Measurements from ENCODE around the gene SLC35B3.
"Not testable (repeated sequence)": the region's sequence is repeated elsewhere in the genome, so short reads cannot be mapped to it uniquely, and the experiment has no call there.

Gene SLC35B3

DNA sequence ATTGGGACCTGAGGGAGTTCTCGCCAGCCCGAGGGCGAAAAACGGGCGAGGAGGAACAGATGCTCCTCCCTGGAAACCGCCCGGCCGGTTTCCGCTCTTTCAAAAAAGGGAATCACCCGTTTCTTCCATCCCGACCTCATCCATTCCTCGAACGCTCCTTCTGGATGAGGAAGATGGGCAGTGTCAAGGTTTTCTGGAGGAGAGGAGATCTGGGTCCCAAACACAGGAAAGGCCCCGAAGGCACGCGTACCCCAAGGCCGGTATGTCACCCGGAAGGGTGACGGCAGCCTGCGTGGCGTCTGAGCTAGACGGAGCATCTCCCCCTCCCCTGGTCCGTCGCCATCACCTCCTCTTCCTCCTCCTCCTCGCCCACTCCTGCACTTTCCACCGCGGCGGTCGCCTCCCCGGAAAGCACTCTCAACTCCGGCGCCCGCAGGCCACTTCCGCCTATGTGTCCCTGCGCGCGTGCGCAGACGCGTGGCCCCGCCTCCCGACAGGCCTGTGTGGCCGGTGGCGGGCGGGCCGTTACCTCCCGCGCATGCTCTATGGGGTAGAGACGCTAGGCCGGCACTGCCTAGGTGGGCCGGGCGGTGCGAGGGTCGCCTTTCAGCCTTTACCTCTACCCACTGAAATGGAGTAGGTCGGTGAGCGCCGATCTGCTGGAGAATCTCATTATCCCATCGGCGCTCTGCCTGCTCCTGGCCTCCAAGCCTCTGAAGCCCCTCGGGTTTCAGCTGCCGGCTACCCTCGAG lies at the start of gene SLC35B3:
TSS of gene SLC35B3 (minus strand) at position 453 of the 752 bp plus-strand sequence.
- peak; percentile 94 to 97 for DNase-seq (ENCODE audit: low read depth in 2 of 2)

DNA sequence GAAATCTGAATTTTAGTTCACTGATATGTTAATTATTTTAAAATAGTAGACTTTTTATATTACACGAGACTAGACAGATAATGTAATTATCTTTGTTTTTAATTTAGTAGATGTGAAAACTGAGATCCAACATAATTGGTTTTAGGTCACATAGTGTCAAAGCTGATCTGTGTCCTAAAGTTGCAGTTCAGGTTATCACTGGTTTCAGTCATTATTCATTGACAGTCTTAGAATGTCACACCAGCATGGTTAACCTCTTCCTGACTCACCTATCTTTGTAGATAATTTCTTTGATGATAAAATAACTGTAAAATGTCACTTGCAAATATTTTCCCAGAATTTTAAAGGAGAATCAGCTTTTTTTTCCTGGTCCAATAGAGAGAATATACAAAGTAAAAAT lies 48.3 kb upstream of the SLC35B3 start:
- no peak for DNase-seq (ENCODE audit: low read depth in 2 of 2)

DNA sequence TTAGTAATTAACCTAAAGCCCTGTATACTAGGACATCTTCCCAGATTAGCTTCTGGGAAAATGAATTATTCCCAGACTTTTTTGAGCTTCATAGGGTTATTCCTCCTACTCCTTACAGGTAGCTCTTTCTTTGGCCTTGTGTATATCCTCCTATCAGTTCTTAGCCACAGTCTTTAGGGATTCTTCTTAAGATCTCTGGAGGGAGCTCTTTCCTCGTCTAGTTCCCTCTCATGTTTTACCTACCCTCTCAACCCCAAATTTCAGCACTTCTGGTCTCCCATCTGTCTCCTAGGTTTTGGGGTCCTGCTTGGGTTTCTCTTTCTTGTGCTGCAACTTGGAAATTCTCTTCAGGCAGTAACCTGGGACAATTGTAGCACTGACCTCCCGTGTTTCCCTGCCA lies 46.4 kb upstream of the SLC35B3 start:
- no peak for DNase-seq (ENCODE audit: low read depth in 2 of 2)

DNA sequence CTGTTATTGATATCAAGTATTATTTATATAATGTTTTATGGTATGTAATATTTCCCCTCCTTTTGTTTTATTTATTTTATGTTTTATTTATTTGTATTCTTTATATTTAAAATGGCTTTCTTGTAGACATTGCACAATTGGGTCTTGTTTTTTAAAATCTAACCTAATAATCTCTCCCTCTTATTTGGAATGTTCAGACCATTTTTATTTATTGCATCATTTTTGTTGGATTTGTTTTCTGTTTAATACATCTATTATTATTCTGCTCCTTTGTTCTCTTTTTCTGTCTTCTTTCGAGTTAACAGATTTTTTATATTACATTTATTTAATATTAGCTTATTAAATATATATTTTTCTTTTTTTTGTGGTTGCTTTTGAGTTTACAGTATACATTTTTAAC lies 43.1 kb upstream of the SLC35B3 start:
- no peak for DNase-seq (ENCODE audit: low read depth in 2 of 2)

DNA sequence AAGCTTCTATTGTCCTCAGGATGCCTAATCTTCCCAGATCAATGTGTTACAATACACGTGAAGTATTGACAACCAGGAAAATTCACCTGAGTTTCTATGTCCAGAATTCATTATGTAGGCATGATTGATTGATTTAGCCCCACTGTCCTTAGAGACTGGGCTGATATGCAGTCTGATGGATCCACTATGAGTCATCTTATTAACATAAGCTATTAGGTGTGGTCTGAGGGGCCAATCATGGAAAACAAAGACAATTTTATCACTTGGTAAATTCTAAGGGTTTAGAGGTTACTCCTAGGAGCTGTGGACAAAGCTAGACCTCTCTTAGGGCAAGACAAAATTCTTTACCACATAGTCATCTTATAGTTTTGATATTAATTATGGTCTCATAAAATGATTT lies 41.3 kb upstream of the SLC35B3 start:
- no peak for DNase-seq (ENCODE audit: low read depth in 2 of 2)

DNA sequence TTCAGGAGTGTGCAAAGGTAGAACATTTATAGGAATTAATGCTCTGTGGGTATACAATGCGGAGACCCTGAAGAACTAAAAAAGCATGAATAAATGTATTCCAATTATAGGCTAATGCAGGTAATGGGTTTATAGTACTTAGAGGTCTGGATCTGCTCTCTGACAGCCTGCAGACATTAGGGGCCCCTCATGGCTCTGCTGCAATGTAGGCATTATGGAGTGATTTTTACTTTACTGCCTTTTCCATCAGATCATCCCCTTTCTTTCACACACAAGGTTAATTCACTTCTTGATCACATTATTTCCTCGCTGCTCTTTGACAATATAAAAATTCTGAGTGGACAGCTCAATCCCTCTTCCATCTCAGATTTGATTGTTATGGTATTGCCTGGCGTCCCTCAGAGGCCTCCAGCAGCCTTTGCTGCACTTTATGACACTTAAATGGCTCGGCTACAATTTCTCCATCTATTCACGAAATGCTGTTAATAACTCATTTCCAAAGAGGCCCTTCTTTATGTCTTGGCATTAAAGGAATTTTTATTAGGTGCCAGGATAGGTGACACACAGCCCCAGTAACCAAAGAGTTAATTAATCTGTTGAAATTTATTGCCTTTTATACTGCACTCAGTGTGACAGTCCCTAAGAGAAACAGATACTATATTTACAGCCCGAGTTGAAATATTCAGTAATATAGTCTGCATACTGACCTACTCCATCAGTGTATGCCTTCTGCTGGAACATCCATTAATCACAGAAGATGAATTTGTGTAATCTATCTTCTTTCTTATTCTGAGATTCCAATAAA lies 33.4 kb upstream of the SLC35B3 start:
- DNase-seq (ENCODE audit: low read depth in 2 of 2) = no peak

DNA sequence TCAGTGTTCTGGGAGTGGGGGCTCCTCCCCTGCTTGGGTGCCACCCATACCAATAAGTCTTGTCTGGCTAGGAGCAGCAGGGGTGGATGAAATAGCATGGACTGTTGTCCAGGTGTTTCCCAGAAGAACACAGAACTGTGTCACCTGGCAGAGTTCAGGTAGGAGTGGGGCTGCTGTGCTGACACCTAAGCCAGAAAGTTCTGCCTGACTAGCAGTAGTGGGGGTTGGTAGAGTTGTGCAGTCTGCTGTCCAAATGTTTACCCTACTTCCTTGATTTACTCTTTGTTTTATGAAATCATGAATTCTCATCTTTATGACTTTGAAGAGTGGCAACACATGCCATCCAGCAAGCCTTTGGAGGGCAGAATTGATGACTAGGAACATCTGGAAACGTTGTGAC lies 27.3 kb upstream of the SLC35B3 start:
- no peak for DNase-seq (ENCODE audit: low read depth in 2 of 2)

DNA sequence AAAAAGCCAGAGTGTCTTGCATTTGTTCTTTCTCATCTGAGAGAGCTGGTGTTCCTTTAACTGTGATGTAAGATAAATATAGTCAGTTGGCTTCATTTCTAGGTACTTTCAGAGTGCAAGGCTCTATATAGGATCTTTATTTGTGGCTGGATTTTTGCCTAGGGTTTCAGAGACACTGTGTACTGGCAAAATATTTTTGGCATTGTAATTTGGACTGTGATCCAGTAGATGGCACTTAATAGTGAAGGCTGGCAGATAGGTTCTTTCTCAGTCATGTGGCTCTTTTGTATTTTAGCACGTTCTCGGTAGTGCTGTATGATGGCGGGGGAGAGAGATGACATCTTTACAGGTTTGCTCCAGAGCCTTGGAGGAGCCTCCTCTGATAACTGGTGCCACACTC lies 26.8 kb upstream of the SLC35B3 start:
- no peak for DNase-seq (ENCODE audit: low read depth in 2 of 2)

DNA sequence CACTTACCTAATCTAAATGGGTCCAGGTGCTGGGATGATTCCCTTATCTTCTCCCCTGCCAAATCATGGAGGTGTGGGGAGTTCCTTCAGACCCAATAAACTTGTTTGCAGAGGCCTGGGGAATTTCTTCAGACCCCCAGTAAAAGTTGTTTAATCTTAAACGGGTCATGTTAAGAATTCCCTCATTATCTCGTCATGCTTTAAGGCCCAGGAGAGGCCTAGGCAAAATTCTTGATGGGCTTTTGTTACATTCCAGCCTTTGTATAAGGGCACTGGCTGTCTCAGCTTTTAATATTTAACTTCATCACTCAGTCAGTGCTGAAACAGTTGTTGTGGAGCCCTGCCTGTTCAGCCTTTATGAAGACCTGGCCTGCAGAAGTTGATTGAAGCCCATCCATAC lies 11.0 kb upstream of the SLC35B3 start:
- DNase-seq (ENCODE audit: low read depth in 2 of 2) = no peak

DNA sequence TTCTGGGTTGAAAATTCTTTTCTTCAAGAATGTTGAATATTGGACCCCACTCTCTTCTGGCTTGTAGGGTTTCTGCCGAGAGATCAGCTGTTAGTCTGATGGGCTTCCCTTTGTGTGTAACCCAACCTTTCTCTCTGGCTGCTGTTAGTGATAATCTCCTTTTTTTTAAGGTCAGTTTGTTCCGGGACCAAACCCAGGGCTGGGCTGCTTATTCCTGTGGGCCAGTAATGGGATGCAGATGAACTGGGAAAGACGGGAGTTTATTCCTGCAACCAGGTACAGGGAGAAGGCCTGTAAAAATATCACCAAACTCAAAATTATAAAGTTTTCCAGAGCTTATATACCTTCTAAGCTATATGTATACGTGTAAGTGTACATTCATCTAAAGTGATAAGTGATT lies 10.6 kb upstream of the SLC35B3 start:
- DNase-seq (ENCODE audit: low read depth in 2 of 2) = not testable (repeated sequence)

DNA sequence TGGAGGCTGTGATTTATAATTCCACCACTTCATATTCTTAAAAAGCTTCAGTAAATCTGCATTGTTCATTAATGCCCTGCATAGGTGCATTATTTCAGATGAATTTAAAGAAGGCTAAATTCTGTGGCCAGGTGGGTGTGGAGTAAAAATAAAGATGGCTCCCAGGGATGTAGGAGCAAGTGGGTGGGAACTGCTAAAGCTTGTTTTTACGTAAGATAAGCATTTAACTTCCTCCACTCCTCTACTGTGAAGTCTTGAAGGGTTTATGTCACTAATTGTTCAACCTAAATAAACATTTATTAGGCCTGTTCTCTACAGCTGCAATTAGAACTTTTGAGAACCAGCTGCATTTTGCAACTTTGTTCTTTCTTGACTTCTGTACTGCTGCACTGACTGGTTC lies 6.8 kb upstream of the SLC35B3 start:
- DNase-seq (ENCODE audit: low read depth in 2 of 2) = no peak

DNA sequence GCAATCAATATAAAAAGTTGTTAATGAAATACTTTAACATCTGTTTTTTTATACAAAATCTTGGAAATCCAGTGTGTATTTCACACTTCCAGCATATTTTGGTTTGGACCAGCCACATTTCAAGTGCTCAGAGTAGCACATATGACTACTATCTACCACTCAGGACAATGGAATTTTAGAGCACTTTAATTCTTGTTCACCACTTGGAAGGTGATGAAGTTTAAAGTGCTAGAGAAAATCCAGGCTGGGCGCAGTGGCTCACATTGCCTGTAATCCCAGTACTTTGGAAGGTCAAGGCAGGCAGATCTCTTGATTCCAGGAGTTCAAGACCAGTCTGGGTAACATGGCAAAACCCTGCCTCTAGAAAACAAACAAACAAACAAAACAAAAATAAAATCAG lies 6.1 kb upstream of the SLC35B3 start:
- DNase-seq (ENCODE audit: low read depth in 2 of 2) = no peak

DNA sequence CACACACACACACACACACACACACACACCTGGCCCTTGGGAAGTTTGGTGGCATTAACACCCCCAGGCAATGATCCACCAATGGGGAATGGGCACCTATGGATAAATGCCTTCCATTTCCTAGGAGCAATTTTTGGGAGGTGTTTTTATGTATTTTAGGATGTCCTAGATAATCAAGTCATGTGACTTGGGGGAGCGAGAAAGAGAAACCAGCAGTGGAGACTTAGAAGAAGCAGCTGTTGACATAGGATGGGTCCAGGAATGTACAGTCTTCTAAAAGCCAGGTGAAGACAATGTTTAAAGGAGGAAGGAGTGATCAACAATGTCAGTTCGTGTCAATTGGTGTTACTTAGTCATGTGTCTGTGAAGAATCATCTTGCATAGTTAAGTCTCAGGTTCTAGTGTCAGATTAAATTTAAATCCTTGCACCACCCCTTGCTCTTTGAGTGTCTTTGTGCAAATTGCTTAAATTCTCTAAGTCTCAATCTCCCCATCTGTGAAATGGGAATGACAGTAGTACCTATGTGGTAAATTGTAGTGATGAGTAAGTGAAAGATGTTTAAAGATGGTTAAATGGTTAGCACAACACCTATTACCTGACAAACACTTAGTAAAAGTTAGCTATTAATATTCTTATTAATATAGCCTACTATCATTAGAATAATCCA lies 4.4 kb upstream of the SLC35B3 start:
- no peak for DNase-seq (ENCODE audit: low read depth in 2 of 2)

DNA sequence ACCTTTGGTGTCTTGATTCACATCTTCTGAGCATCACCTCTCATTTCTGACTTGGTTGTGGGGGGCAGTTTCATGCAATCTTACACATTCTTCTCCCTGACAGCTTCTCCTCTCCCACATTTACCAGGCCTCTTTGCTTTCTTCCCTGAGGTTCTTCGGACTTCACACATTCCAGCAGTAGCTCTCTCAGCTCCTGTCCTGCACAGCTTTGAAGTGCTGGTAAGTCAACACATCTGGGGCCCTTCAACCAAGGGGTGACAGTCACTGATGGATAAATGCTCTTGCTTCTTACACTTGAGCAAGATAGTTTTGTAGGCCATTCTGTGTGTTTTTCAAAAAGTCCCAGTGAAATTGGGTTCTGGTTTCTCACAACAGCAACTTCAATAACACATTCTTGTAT lies 2.5 kb upstream of the SLC35B3 start:
- no peak for DNase-seq (ENCODE audit: low read depth in 2 of 2)

DNA sequence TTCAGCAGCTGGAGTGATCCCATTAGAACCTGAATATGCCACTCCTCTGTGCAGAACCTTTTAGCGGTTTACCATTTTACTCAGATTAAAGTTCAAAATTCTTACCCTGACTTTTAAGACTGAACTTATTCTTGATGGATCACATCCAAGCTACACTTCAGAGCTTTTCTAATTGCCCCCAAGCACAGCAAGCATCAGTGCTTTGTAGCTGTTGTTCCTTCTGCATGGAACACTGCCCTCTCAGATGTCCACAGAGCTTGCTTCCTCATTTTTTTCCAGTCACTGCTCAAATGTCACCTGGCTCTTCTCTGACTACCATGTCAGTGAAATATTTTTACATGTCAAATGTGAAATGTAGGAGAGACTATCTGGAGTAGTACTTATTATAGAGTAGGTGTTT lies 1.6 kb upstream of the SLC35B3 start:
- no peak for DNase-seq (ENCODE audit: low read depth in 2 of 2)

DNA sequence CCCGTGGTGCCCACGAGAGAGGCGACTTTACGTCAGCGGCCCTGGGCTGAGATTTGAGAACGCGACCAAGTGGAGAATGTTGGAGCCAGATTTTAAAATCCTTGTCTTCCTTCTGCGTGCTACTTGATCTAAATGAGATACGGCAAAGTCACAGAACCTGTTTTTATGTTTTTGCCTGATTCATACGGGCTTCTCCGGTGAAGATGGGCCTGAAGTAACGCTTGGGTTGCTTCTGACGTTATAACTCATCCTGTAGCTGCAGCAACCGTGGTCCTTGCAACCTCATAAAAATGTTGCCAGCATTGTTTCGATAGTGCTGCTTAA lies 462 bp upstream of the SLC35B3 start:
- no peak for DNase-seq (ENCODE audit: low read depth in 2 of 2)

DNA sequence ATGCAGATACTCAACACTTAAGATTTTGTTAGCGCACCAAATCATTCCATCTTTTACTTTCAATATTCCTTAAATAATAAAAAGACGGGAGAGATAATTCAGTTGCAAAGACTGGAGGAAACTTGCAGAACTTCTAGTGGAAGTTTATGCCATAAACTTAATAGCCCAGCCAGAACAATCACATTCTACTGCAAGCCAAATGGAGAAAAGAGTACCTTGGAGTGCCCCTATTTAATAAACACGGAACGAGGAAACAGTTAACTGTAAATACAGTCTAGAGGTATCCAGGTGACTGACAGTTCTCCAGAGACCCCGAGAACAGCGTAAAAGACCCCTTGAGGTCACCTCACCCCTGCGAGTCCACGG lies 635 bp downstream of the SLC35B3 start:
- no peak for DNase-seq (ENCODE audit: low read depth in 2 of 2)

DNA sequence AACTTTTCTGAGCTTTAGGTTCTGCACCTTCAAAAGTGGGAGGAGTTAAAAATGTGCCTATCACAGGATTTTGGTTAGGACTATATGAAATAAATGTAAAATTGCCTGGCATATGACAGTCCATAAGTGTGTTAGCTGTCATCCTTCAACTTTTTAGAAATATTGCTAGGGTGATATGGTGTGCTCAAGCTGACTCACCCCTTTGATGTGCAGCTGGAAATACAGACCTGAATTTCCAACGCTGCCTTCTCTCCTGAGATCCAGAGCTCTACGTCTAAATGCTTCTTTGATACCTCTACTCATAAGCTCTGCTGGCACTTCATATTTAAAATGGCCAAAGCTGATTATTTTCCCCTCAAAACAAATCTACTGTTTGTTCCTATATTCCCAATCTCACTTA lies 2.7 kb downstream of the SLC35B3 start:
- DNase-seq (ENCODE audit: low read depth in 2 of 2) = no peak

DNA sequence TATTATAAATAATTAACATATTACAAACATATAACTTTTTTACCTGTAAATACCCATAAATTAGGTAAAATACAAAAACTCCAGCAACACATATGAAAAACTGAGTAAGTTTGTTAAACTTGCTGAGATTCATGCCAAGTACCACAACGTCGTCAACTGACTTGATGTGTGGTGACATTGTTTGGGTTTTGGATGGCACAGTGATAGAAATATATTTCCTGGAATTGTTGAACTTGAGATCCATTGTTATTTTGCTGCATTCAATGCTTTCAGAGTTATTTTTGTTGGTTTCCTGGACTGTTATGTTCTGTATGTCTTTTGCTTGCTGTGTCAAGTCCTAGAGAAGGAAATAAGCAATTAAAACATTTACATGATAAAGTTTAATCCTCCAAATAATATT lies 5.5 kb downstream of the SLC35B3 start:
- no peak for DNase-seq (ENCODE audit: low read depth in 2 of 2)

DNA sequence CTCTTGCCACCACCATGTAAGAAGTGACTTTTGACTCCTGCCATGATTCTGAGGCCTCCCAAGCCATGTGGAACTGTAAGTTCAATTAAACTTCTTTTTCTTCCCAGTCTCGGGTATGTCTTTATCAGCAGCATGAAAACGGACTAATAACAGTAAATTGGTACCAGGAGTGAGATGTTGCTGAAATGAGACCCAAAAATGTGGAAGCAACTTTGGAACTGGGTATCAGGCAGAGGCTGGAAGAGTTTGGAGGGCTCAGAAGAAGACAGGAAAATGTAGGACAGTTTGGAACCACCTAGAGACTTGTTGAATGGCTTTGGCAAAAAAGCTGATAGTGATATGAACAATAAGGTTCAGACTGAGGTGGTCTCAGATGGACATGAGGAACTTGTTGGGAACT lies 8.8 kb downstream of the SLC35B3 start:
- DNase-seq (ENCODE audit: low read depth in 2 of 2) = not testable (repeated sequence)

DNA sequence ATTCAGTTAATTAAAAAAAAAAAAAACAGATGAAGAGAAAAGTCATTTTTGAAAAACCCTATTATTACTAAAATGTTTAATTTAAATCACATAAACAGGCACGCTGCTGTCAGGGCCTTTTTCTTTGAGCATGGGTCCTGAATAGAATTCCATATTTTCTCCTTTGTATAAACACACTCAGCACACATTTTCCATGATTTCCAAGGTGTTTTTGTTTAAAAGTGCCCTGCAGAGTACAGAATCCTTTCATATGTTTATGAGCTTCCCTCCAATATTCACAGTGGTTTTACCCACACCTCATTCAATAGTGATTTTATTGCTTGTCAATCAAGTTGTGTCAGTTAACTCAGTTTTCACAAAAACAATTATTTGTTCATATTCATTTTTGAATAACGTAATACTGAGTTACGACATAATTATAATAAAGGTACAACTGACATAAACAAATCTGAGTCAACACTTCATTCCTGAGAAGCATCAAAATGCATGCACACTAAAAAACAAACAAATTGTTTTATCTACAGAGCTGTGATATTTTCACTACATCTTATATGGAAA lies 15.2 kb downstream of the SLC35B3 start:
- no peak for DNase-seq (ENCODE audit: low read depth in 2 of 2)

DNA sequence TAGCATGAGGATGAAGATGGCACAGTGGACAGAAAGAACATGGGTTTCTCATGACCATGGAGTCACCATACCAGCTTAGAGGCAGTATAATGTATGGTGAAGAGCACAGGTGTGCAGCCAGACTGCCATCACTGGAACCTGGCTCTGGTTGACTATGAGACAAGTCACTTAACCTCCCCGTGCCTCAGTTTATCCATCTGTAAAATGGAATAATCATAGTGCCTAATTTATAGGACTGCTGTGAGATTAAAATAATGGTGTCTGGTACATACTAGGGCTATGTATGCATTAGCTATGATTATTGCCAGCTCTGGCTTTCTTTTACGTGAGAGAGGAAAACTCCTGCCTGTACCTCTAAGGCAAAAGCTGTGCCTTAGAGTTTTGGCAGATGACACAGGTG lies 19.4 kb downstream of the SLC35B3 start:
- DNase-seq (ENCODE audit: low read depth in 2 of 2) = no peak

DNA sequence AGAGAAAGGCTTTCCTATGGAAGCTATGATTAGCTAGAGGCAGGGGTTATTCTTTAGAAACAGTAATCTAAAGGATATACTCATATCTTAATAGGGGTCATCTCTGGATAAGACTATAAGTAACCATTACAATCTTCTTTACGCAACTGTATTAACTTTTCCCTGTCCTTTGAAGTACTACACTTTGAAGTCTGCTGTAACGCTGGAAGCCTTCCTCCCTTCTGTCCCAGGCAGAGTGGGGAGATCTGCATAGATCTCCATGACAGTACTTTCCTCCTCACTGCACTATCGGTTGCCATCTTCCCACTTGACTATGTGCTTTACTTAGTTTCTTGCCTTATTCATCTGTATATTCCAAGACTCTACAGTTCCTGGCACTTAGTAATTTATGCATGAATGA lies 20.1 kb downstream of the SLC35B3 start:
- no peak for DNase-seq (ENCODE audit: low read depth in 2 of 2)

Measured in stimulated activated CD4-positive, alpha-beta T cell treated with anti-CD3 and anti-CD28 coated beads, Interleukin-4, amount 100 ng/mL, for 48 hours (primary cell).